HCT116 (cell line): ENCODE data around the gene TSPAN31. TPM values are rescaled to one million over a fixed set of nuclear protein-coding genes. Genes with fewer than 3 reads are reported as not detected.

Source experiments
- ATAC-seq: fragments of 200-7000 bp; cut with Tn5 transposase; 2 replicates; pipeline ENCODE4 v1.9.1; 2020; ENCODE audit warnings: mild to moderate bottlenecking, moderate library complexity
- BruUV-seq: library from RNA; stranded (reverse); fragments of 400-500 nt; replicated peaks from 2 replicates; lab custom pipeline; 2021; lab: Mats Ljungman, UMichigan
- CTCF ChIA-PET: fragments of 300-600 bp; sonication (Branson Sonifier 250); formaldehyde crosslinking; loops from one replicate; lab custom pipeline; 2021; ENCODE audit warnings: antibody characterized with exemption; lab: Charles Lee
- POLR2A ChIA-PET: fragments of 300-600, 350-600 bp; sonication (Branson Sonifier 250); formaldehyde crosslinking; loops from one replicate; lab custom pipeline; 2021; ENCODE audit warnings: antibody characterized with exemption; lab: Charles Lee
- RAD21 ChIA-PET, 2 experiments: fragments of 300-600 bp; sonication (Branson Sonifier 250); formaldehyde crosslinking; loops; one replicate each; lab custom pipeline; 2023; ENCODE audit warnings: low total read pairs in 2 of 2; ENCODE audit not compliant: uncharacterized antibody in 2 of 2, unreplicated experiment in 2 of 2, low non-redundant PET in 1 of 2; lab: Charles Lee
- DNase-seq: peaks from one replicate; pipeline ENCODE4 v3.0.0-alpha.2; 2010; ENCODE audit warnings: low read depth, low spot score
- H2AFZ ChIP-seq: fragments of 200-600 bp; shearing (Covaris generic), sonication (generic); 2 replicates; pipeline ENCODE4 v1.6.1; 2017; ENCODE audit warnings: low read depth, mixed run types, mixed read lengths, antibody characterized with exemption, low read length; ENCODE audit not compliant: poor library complexity, severe bottlenecking
- H3K27ac ChIP-seq: 2 replicates; pipeline ENCODE4 v1.5.1; 2012; ENCODE audit warnings: low read depth, low read length
- H3K27me3 ChIP-seq: fragments of 200-600 bp; sonication (generic); 2 replicates; pipeline ENCODE4 v1.6.1; 2016; ENCODE audit warnings: mixed run types, low read length, mixed read lengths; ENCODE audit not compliant: insufficient read depth
- H3K36me3 ChIP-seq, 2 experiments: fragments of 200-500 bp in 1 of 2; fragments of 200-600 bp in 1 of 2; sonication (Bioruptor generic) in 1 of 2; sonication (generic) in 1 of 2; 2 replicates each; pipeline versions ENCODE4 v1.5.1 to v1.6.1; 2014 to 2016; ENCODE audit warnings: low read length in 2 of 2, inconsistent platforms in 1 of 2, mixed read lengths in 1 of 2, mixed run types in 1 of 2; ENCODE audit not compliant: insufficient read depth in 2 of 2, control insufficient read depth in 1 of 2
- H3K4me1 ChIP-seq, 2 experiments: fragments of 200-600 bp in 1 of 2; sonication (generic) in 1 of 2; 2 replicates each; pipeline versions ENCODE4 v1.5.1 to v1.6.1; 2012 to 2017; ENCODE audit warnings: low read length in 2 of 2, inconsistent platforms in 1 of 2, mild to moderate bottlenecking in 1 of 2, mixed read lengths in 1 of 2, mixed run types in 1 of 2, moderate library complexity in 1 of 2; ENCODE audit not compliant: insufficient read depth in 2 of 2, control insufficient read depth in 1 of 2
- H3K4me2 ChIP-seq: fragments of 200-600 bp; sonication (generic); 2 replicates; pipeline ENCODE4 v1.6.1; 2017; ENCODE audit warnings: mixed run types, low read length, mixed read lengths
- H3K4me3 ChIP-seq, 2 experiments: fragments of 200-600 bp in 1 of 2; sonication (generic) in 1 of 2; replicated peaks in 1 of 2; 2 replicates each; pipeline ENCODE4 v1.5.1; 2011 to 2016; ENCODE audit warnings: low read length in 2 of 2, control low read depth in 1 of 2, low read depth in 1 of 2, mild to moderate bottlenecking in 1 of 2, mixed read lengths in 1 of 2, mixed run types in 1 of 2
- H3K79me2 ChIP-seq: fragments of 200-600 bp; sonication (generic); 2 replicates; pipeline ENCODE4 v1.6.1; 2017; ENCODE audit warnings: mild to moderate bottlenecking, mixed run types, low read length, moderate library complexity, mixed read lengths; ENCODE audit not compliant: insufficient read depth
- H3K9ac ChIP-seq: fragments of 200-600 bp; sonication (generic); 2 replicates; pipeline ENCODE4 v1.6.1; 2016; ENCODE audit warnings: low read length, mixed read lengths
- H3K9me2 ChIP-seq: fragments of 200-600 bp; sonication (generic), shearing (Covaris generic); 2 replicates; pipeline ENCODE4 v1.6.1; 2017; ENCODE audit warnings: mixed run types, mild to moderate bottlenecking, moderate library complexity; ENCODE audit not compliant: insufficient read depth
- H3K9me3 ChIP-seq, 2 experiments: fragments of 200-500 bp in 1 of 2; fragments of 200-600 bp in 1 of 2; sonication (Bioruptor generic) in 1 of 2; sonication (generic) in 1 of 2; 2 replicates each; pipeline ENCODE4 v1.6.1; 2014 to 2017; ENCODE audit warnings: low read length in 2 of 2, mixed read lengths in 2 of 2, inconsistent platforms in 1 of 2, low read depth in 1 of 2, mild to moderate bottlenecking in 1 of 2, mixed run types in 1 of 2, moderate library complexity in 1 of 2; ENCODE audit not compliant: control insufficient read depth in 1 of 2, insufficient read depth in 1 of 2
- H4K20me1 ChIP-seq: fragments of 200-600 bp; sonication (generic), shearing (Covaris generic); 2 replicates; pipeline ENCODE4 v1.6.1; 2017; ENCODE audit warnings: mixed run types, mild to moderate bottlenecking, moderate library complexity; ENCODE audit not compliant: insufficient read depth
- ATF3 ChIP-seq: IDR thresholded peaks from 2 replicates; pipeline ENCODE4 v1.6.1; 2012
- CEBPB ChIP-seq: IDR thresholded peaks from 2 replicates; pipeline ENCODE4 v1.6.1; 2012; ENCODE audit warnings: low read depth
- EGR1 ChIP-seq: IDR thresholded peaks from 2 replicates; pipeline ENCODE4 v1.6.1; 2012; ENCODE audit warnings: low read depth
- ELF1 ChIP-seq: IDR thresholded peaks from 2 replicates; pipeline ENCODE4 v1.6.1; 2012; ENCODE audit warnings: low read depth, borderline replicate concordance
- EZH2 ChIP-seq: fragments of 200-600 bp; sonication (generic); IDR thresholded peaks from 2 replicates; pipeline ENCODE4 v1.6.1; 2017; ENCODE audit warnings: antibody characterized with exemption, mixed run types
- POLR2AphosphoS5 ChIP-seq: IDR thresholded peaks from 2 replicates; pipeline ENCODE4 v1.6.1; 2011; ENCODE audit warnings: mild to moderate bottlenecking, low read depth, low read length, moderate library complexity
- RAD21 ChIP-seq: IDR thresholded peaks from 2 replicates; pipeline ENCODE4 v1.6.1; 2012; ENCODE audit warnings: low read depth, mild to moderate bottlenecking
- SRF ChIP-seq: IDR thresholded peaks from 2 replicates; pipeline ENCODE4 v1.6.1; 2012; ENCODE audit warnings: low read depth
- YY1 ChIP-seq: IDR thresholded peaks from 2 replicates; pipeline ENCODE4 v1.6.1; 2011; ENCODE audit warnings: low read length, low read depth, moderate library complexity, mild to moderate bottlenecking; ENCODE audit not compliant: insufficient replicate concordance; ENCODE audit errors: extremely low read depth
- ZNF274 ChIP-seq: fragments of 200-500 bp; sonication (Bioruptor generic); IDR thresholded peaks from 2 replicates; pipeline ENCODE4 v1.6.1; 2014; ENCODE audit warnings: mild to moderate bottlenecking, low read depth, low read length, inconsistent platforms
- intact Hi-C: fragments of 100-400 bp; cut with micrococcal nuclease; formaldehyde crosslinking; loops from 2 replicates; pipeline ENCODE4 v1.10.0; 2022
- total RNA-seq: library from RNA; stranded (reverse); gene quantifications from one replicate; pipeline ENCODE4 v1.2.1, GENCODE V29; 2021; ENCODE audit not compliant: unreplicated experiment
- TF ChIP-seq, protein P1 (sequence below): IDR thresholded peaks from 2 replicates; pipeline ENCODE4 v1.6.1; 2012; ENCODE audit warnings: low read depth
- TF ChIP-seq, protein P2 (sequence below): IDR thresholded peaks from 2 replicates; pipeline ENCODE4 v1.6.1; 2011; ENCODE audit warnings: mild to moderate bottlenecking, low read length, moderate library complexity; ENCODE audit not compliant: insufficient replicate concordance; ENCODE audit errors: extremely low read depth
- TF ChIP-seq, protein P3 (sequence below): IDR thresholded peaks from 2 replicates; pipeline ENCODE4 v1.6.1; 2012

The TSPAN31 gene
- total RNA-seq, 1 experiment from 2014 or later, result 14.9 TPM

DNA sequence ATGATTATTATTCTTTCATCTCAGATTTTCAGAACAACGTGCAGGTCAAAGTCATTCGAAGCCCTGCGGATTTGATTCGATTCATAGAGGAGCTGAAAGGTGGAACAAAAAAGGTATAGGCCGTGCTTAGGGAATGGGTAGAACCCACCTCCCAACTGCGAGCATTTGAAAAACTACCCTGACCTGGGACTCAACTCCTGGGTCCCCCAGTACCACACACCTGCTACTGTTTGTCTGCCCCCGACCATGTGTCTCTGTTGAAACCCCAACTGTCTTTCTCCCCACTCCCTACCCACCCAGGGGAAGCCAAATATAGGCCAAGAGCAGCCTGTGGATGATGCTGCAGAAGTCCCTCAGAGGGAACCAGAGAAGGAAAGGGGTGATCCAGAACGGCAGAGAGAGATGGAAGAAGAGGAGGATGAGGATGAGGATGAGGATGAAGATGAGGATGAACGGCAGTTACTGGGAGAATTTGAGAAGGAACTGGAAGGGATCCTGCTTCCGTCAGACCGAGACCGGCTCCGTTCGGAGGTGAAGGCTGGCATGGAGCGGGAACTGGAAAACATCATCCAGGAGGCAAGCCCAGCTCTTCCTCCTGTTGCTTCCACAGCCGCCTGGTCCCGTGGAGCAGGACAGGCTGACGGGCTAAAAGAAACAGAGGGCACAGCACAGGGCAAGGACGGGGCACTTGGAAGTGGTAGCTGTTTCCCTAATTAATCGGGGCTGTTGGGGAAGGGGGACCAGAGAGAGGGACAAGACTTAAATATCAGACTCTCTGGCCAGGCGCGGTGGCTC lies 26.8 kb upstream of the TSPAN31 start (continued):
- TF ChIP-seq, protein P1, sequence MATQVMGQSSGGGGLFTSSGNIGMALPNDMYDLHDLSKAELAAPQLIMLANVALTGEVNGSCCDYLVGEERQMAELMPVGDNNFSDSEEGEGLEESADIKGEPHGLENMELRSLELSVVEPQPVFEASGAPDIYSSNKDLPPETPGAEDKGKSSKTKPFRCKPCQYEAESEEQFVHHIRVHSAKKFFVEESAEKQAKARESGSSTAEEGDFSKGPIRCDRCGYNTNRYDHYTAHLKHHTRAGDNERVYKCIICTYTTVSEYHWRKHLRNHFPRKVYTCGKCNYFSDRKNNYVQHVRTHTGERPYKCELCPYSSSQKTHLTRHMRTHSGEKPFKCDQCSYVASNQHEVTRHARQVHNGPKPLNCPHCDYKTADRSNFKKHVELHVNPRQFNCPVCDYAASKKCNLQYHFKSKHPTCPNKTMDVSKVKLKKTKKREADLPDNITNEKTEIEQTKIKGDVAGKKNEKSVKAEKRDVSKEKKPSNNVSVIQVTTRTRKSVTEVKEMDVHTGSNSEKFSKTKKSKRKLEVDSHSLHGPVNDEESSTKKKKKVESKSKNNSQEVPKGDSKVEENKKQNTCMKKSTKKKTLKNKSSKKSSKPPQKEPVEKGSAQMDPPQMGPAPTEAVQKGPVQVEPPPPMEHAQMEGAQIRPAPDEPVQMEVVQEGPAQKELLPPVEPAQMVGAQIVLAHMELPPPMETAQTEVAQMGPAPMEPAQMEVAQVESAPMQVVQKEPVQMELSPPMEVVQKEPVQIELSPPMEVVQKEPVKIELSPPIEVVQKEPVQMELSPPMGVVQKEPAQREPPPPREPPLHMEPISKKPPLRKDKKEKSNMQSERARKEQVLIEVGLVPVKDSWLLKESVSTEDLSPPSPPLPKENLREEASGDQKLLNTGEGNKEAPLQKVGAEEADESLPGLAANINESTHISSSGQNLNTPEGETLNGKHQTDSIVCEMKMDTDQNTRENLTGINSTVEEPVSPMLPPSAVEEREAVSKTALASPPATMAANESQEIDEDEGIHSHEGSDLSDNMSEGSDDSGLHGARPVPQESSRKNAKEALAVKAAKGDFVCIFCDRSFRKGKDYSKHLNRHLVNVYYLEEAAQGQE, result no peak
- no peak for TF ChIP-seq ELF1
- TF ChIP-seq SRF, result no peak
- TF ChIP-seq POLR2AphosphoS5, result no peak
- no peak for TF ChIP-seq ZNF274

DNA sequence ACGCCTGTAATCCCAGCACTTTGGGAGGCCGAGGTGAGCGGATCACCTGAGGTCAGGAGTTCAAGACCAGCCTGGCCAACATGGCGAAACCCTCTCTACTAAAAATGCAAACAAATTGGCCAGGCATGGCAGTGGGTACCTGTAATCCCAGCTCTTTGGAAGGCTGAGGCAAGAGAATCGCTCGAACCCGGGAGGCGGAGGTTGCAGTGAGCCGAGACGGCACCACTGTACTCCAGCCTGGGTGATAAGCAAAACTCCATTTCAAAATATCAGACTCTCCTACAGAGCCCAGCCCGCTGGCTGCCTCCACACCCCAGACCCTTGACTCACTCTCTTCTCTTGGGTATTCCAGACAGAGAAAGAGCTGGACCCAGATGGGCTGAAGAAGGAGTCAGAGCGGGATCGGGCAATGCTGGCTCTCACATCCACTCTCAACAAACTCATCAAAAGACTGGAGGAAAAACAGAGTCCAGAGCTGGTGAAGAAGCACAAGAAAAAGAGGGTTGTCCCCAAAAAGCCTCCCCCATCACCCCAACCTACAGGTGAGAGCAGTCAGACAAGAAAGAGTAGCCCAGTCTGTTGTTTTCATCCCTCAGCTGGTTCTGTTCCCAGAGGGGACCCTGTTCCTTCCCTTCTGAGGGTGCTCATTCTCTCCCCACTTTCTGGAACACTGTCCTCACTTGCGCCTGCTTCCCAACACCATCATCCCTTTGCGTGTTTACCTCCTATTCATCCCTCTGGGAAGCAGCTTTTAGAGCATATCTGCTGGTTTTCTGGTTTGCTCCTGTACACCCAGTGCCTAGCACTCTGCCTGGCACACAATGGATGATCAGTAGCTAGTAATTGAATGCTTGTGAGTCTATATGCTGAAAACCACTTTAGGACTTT lies 26.0 kb upstream of the TSPAN31 start:
- CTCF ChIA-PET, result no interaction called here
- TF ChIP-seq EZH2 (no peak), ZNF274 (no peak), CEBPB (no peak), EGR1 (no peak), RAD21 (no peak), ATF3 (no peak), YY1 (no peak)
- TF ChIP-seq, protein P2, sequence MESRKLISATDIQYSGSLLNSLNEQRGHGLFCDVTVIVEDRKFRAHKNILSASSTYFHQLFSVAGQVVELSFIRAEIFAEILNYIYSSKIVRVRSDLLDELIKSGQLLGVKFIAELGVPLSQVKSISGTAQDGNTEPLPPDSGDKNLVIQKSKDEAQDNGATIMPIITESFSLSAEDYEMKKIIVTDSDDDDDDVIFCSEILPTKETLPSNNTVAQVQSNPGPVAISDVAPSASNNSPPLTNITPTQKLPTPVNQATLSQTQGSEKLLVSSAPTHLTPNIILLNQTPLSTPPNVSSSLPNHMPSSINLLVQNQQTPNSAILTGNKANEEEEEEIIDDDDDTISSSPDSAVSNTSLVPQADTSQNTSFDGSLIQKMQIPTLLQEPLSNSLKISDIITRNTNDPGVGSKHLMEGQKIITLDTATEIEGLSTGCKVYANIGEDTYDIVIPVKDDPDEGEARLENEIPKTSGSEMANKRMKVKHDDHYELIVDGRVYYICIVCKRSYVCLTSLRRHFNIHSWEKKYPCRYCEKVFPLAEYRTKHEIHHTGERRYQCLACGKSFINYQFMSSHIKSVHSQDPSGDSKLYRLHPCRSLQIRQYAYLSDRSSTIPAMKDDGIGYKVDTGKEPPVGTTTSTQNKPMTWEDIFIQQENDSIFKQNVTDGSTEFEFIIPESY, result no peak
- TF ChIP-seq, protein P3, sequence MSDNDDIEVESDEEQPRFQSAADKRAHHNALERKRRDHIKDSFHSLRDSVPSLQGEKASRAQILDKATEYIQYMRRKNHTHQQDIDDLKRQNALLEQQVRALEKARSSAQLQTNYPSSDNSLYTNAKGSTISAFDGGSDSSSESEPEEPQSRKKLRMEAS, result no peak

More for the DNA sequence above, 26.0 kb upstream of the TSPAN31 start:
- no peaks in the 10 kb centered on the region for H4K20me1 ChIP-seq
- DNase-seq, result no peak
- ChIA-PET POLR2A (no interaction called here), RAD21 (no interaction called here)
- no peak overlapping the region for H3K9ac ChIP-seq
- H3K4me2 ChIP-seq, result no peak overlapping the region
- no peak overlapping the region for H2AFZ ChIP-seq
- no TSS peak for BruUV-seq
- ATAC-seq, result no peak
- no peaks in the 10 kb centered on the region for H3K79me2 ChIP-seq
- no peaks in the 10 kb centered on the region for H3K9me2 ChIP-seq
- intact Hi-C loops, result no loop called here
- no peaks in the 10 kb centered on the region for H3K9me3 ChIP-seq
- no peak overlapping the region for H3K27ac ChIP-seq
- no peak overlapping the region for H3K4me3 ChIP-seq
- peaks cover 3 to 15% of the 10 kb centered on the region in 2 experiments; a peak in 3 of 4 replicates for H3K36me3 ChIP-seq
- H3K4me1 ChIP-seq, result no peaks in the 10 kb centered on the region
- no peaks in the 10 kb centered on the region for H3K27me3 ChIP-seq
